ENCODE measurements around the gene SP8.

The SP8 gene

DNA sequence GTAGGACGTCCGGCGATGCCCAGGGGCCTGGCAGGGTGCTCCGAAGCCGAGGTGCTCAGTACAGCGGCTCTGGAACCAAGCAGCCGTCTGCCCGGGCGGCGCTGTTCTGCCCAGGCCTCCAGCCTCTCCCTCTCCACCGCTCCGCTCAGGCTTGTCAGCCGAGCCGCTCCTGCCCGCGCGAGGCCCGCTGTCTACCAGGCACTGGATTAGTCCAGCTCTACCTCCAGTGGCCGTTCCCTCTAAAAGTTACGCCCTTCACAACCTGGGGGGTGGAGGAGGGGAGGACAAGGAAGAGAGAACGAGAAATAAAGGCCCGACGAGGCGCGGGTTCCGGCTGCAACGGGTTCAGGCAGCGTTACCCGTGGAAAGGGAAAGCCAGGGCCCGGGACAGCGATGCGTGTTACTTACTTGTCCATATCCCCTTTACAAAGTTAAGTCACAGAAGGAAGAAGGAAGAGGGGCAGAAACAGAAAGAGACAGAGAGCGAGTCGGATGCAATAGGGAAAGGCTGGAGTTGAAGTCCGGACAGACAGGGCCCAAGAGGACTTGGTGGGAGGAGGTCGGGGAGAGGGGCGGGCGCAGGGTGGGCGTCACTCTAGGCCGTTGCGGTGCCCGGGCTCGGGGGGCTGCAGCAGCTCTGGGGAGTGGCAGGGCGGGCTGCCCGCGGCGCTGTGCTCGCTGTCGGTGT, 2.8 kb downstream of the SP8 start:
- H3K4me3 ChIP-seq (ENCODE audit: control insufficient read depth, low read depth, low read length): no peak overlapping the region
- TF ChIP-seq CTCF (conservative IDR thresholded peaks at IDR 0.05; ENCODE audit: control insufficient read depth, insufficient read depth, low read depth, low read length): no peak
- DNase-seq (ENCODE audit: low read depth): peak; percentile 11

GRCh38 chr7:20783125-20783699, 3.5 kb downstream of the SP8 start:
- H3K4me3 ChIP-seq (ENCODE audit: control insufficient read depth, low read depth, low read length): no peak overlapping the region
- no peak for DNase-seq (ENCODE audit: low read depth)
- TF ChIP-seq CTCF (conservative IDR thresholded peaks at IDR 0.05; ENCODE audit: control insufficient read depth, insufficient read depth, low read depth, low read length): no peak

- no peak for DNase-seq (ENCODE audit: low read depth)
- TF ChIP-seq CTCF (conservative IDR thresholded peaks at IDR 0.05; ENCODE audit: control insufficient read depth, insufficient read depth, low read depth, low read length): no peak
- H3K4me3 ChIP-seq (ENCODE audit: control insufficient read depth, low read depth, low read length): no peak overlapping the region
These were observed 7.6 kb downstream of the SP8 start for GRCh38 chr7:20779041-20779440.

DNA sequence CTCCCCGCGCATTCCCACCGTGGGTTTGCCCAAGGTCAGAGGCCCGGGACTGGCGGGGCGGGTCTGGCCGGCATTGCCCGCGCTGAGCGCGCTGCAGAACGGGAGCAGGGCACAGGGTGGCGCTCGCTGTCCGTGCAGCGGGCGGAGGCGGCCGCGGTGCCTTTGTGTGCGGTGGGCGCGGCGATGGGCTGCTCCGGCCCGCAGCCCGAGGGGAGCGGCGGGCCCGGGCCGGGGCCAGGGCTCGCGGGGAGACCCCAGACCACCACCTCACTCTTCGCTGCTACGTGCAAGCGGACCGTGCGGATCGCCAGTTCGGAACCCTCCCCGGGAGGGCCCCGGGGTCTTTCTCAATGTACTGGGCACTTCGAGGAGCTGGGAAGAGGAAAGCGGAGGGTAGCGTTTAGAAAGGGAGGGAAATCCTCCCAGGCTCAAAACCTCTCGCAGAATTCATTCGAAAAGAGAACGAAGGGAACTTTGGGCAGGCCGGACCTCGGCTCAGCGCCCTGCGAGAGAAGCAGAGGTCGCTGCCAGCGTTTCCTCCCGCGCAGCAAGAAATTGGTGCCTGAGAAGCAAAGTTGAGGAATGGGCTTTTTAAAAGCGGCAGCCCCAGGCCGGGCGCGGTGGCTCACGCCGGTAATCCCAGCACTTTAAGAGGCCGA, 8.5 kb downstream of the SP8 start:
- peak; percentile 36 for TF ChIP-seq CTCF (conservative IDR thresholded peaks at IDR 0.05; ENCODE audit: control insufficient read depth, insufficient read depth, low read depth, low read length)
- no peak for DNase-seq (ENCODE audit: low read depth)
- H3K4me3 ChIP-seq (ENCODE audit: control insufficient read depth, low read depth, low read length): no peak overlapping the region

DNA sequence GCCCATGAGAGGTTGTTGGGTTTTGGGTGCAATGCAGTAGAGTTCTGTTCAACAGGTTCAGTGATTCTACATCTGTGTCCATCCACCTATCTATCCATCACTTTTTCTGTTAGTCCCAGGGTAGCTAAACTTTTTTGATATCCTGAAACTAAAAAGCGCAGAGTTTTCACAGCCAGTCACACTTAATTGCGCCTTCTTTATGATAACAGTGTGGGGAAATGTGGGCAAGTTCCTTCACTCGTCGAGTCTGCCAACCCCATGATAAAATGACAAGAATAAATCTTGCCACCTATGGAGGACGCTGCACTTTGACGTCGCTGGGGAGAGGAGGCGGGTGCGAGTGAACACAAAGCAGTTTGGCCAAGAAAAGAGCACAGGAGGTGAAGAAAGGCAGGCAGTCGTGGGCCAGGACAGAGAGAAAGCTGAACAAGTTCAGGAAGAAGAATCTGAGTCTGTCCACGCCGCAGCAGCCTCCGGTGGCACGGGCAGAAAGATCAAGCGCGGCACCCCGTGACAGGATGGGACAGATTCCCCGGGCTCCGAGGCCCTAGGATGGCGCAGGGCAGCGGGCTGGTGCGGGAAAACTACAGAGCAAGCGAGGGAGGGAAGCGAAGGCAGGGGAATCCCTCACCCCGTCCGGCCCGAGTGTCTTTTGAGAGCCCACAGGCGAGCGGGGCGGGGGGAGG, 9.2 kb downstream of the SP8 start:
- no peak overlapping the region for H3K4me3 ChIP-seq (ENCODE audit: control insufficient read depth, low read depth, low read length)
- no peak for DNase-seq (ENCODE audit: low read depth)
- TF ChIP-seq CTCF (conservative IDR thresholded peaks at IDR 0.05; ENCODE audit: control insufficient read depth, insufficient read depth, low read depth, low read length): no peak

GRCh38 chr7:20776942-20777341, 9.7 kb downstream of the SP8 start:
- no peak for DNase-seq (ENCODE audit: low read depth)
- no peak for TF ChIP-seq CTCF (conservative IDR thresholded peaks at IDR 0.05; ENCODE audit: control insufficient read depth, insufficient read depth, low read depth, low read length)
- no peak overlapping the region for H3K4me3 ChIP-seq (ENCODE audit: control insufficient read depth, low read depth, low read length)

All from fibroblast of mammary gland (primary cell).